ENCODE data around the gene WDFY4. TPM values are rescaled to one million over a fixed set of nuclear protein-coding genes. Genes with fewer than 3 reads are reported as not detected.

WDFY4 gene
- total RNA-seq, 1 donor from 2014 or later: not detected

DNA sequence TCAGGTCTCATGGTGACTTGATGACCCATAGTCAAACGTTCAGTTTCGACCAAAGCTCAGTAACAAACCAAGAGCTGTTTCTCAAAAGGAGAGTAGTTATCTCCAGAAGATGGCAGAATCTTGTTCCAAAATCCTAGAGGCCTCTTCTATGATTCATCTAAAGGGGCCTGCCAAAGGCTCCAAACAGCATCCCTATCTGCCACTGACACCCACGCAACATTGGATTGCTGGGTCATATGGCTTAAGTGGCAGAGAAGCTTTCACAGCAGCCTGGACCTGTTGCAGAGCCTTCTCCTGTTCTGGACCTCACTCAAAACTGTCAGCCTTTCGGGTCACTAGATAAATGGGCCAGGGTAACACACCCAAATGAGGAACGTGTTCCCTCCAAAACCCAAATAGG lies 309.0 kb downstream of the WDFY4 start:
- Mint-ChIP-seq H3K27ac (no peak overlapping the region), H3K9me3 (no peaks in the 10 kb centered on the region), H3K4me1 (no peaks in the 10 kb centered on the region), H3K27me3 (ENCODE audit: insufficient read depth, low read depth) (no peaks in the 10 kb centered on the region), H3K36me3 (no peaks in the 10 kb centered on the region), H3K4me3 (no peak overlapping the region)
- Histone ChIP-seq H4K20me1 (ENCODE audit: low read depth) (no peaks in the 10 kb centered on the region), H3K4me2 (no peak overlapping the region), H3K4me3 (no peak overlapping the region), H3F3A (ENCODE audit: low read depth) (no peaks in the 10 kb centered on the region), H2AFZ (replicated peaks) (no peak overlapping the region), H3K79me2 (ENCODE audit: low read depth) (no peaks in the 10 kb centered on the region), H3K9me3 (ENCODE audit: low read depth) (no peaks in the 10 kb centered on the region), H3K36me3 (no peaks in the 10 kb centered on the region), H3K27ac (no peak overlapping the region), H3K27me3 (no peaks in the 10 kb centered on the region), H3K9ac (no peak overlapping the region), H3K4me1 (no peaks in the 10 kb centered on the region)
- DNase-seq (ENCODE audit: low spot score): no peak
- TF ChIP-seq EZH2 (IDR thresholded peaks at IDR 0.05): no peak
- no peak for TF ChIP-seq CTCF (IDR thresholded peaks at IDR 0.05)
- TF ChIP-seq EZH2phosphoT487 (IDR thresholded peaks at IDR 0.05): no peak

DNA sequence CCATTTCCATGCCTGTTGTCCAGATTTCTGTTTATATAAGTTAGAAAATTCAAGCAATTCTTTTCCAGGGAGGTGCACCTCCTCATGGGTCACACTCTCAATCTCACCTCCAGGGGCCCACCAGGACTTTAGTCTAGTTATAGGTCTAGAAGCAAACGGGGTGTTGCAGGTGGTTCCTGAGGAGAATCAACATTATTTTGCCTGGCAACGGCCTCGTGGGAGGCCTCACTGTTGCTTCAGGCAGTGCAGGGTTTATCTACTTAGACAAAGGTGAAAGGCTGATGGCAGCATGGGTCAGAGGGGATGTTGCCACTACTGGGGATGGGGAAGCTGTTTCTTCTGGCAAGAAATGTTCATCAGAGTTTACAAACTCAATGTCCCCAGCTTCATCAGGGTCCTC lies 311.7 kb downstream of the WDFY4 start:
- Histone ChIP-seq H2AFZ (replicated peaks) (no peak overlapping the region), H3K4me1 (no peaks in the 10 kb centered on the region), H3K27ac (no peak overlapping the region), H3K4me3 (no peak overlapping the region), H3K9me3 (ENCODE audit: low read depth) (no peaks in the 10 kb centered on the region), H3K36me3 (no peaks in the 10 kb centered on the region), H3K27me3 (no peaks in the 10 kb centered on the region), H3F3A (ENCODE audit: low read depth) (no peaks in the 10 kb centered on the region), H3K79me2 (ENCODE audit: low read depth) (no peaks in the 10 kb centered on the region), H4K20me1 (ENCODE audit: low read depth) (no peaks in the 10 kb centered on the region), H3K9ac (no peak overlapping the region), H3K4me2 (no peak overlapping the region)
- Mint-ChIP-seq H3K4me3 (no peak overlapping the region), H3K36me3 (no peaks in the 10 kb centered on the region), H3K27me3 (ENCODE audit: insufficient read depth, low read depth) (no peaks in the 10 kb centered on the region), H3K9me3 (no peaks in the 10 kb centered on the region), H3K27ac (no peak overlapping the region), H3K4me1 (peaks cover 8% of the 10 kb centered on the region)
- no peak for TF ChIP-seq CTCF (IDR thresholded peaks at IDR 0.05)
- no peak for DNase-seq (ENCODE audit: low spot score)

- Histone ChIP-seq H3K27me3 (no peaks in the 10 kb centered on the region), H3K4me3 (no peak overlapping the region), H3K9me3 (ENCODE audit: low read depth) (no peaks in the 10 kb centered on the region), H3K79me2 (ENCODE audit: low read depth) (no peaks in the 10 kb centered on the region), H3K27ac (no peak overlapping the region), H2AFZ (replicated peaks) (no peak overlapping the region), H3K4me1 (no peaks in the 10 kb centered on the region), H3K36me3 (no peaks in the 10 kb centered on the region), H4K20me1 (ENCODE audit: low read depth) (no peaks in the 10 kb centered on the region), H3F3A (ENCODE audit: low read depth) (no peaks in the 10 kb centered on the region), H3K4me2 (no peak overlapping the region), H3K9ac (no peak overlapping the region)
- no peaks in the 10 kb centered on the region for H3K36me3 Mint-ChIP-seq
- H3K4me3 Mint-ChIP-seq: no peak overlapping the region
- H3K4me1 Mint-ChIP-seq: peaks cover 15% of the 10 kb centered on the region
- H3K9me3 Mint-ChIP-seq: no peaks in the 10 kb centered on the region
- no peak for DNase-seq (ENCODE audit: low spot score)
- no peak overlapping the region for H3K27ac Mint-ChIP-seq
- no peaks in the 10 kb centered on the region for H3K27me3 Mint-ChIP-seq (ENCODE audit: insufficient read depth, low read depth)
- TF ChIP-seq EZH2phosphoT487 (IDR thresholded peaks at IDR 0.05) (no peak), EZH2 (IDR thresholded peaks at IDR 0.05) (no peak), CTCF (IDR thresholded peaks at IDR 0.05) (no peak)
Observed at GRCh38 chr10:48999346-48999745, 314.7 kb downstream of the WDFY4 start.
